NCI-H510A treated with DMSO at 0.1 percent for 48 hours (cell line): ENCODE data around the gene VEPH1.

Experiments used
- DNase-seq: peaks from one replicate; lab custom pipeline; 2025; lab: John Stamatoyannopoulos, UW

Gene VEPH1

DNA sequence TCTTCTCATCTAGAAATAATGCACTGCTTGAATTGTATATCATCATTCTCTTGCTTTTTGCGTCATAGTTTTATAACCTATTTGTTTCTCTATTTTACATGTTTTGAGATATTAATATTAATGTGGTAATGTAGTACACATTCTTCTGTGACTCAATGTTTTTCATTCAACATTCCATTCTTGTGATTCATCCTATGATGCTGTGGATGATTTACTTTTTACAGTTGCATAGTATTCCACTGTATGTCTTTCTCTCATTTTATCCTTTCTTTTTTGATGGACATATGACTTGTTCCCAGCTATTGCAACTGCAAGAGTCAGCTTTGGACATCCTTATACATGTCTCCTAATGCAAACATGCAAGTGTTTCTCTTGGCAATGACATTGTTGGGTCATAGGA lies 20.6 kb upstream of the VEPH1 start:
- no peak for DNase-seq

DNA sequence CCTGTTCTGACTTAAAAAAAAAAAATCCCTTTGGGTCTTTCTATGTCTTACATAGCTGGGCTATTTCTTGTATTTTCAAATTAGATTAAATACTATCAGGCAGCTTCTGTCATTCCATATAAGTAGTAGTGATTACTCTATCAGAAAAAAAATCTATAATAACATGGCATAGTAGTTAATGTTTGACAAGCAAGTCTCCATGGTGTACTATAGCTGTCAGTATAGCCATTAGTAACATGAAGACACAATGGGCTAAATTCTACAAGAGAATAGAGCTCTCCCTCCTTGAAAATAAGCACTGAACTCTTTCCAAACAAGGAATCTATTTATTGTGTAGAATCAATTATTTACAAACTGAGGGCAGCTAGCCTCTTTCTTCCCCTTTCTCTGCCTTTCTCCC lies 19.4 kb upstream of the VEPH1 start:
- DNase-seq, result no peak

DNA sequence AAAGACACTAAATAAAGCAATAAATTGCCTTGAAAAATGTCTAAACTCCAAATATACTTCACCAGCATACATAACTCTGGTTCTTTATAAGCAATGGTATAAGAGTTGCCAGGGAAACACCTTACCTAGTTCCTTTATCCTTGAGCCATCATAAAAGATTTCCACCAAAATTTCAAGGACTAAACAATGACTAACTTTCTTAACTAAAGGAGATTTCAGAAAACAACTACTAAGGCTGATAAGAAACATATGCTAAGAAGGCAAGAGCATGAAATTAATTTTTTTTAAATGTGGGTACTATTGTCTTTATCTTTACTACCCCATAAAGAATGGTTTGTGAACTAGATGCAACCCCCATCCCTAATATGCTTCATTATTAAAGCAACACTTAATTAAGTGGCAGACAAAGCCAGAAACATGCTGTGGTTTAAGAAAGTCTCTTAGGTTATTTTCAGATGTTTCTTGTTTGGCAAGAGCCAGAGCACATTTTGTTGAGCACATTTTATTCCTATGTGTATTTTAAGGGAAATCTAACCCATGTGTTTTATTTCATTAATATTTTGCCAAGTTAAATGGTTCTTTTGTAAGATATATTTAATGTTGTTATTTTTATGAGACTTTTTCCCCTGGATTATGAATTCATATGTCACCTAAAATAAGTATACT lies 17.4 kb upstream of the VEPH1 start:
- DNase-seq, result no peak

DNA sequence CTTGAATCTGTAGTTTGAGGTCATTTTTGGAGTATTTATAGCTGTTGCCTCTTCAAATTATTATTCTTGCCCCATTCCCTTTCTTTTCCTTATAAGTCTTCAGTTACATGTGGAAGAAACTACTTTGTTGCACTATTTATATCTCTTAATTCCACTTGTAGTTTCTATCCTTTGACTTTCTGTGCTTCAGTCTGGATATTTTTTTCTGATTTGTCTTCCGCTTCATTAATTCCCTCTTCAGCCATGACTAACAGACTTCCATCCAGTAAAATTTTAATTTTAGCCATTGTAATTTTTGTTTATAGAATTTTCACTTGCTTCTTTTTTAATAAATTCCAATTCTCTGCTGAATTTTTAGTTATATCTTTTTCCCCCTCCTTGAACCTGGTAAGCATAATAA lies 15.7 kb upstream of the VEPH1 start:
- no peak for DNase-seq

DNA sequence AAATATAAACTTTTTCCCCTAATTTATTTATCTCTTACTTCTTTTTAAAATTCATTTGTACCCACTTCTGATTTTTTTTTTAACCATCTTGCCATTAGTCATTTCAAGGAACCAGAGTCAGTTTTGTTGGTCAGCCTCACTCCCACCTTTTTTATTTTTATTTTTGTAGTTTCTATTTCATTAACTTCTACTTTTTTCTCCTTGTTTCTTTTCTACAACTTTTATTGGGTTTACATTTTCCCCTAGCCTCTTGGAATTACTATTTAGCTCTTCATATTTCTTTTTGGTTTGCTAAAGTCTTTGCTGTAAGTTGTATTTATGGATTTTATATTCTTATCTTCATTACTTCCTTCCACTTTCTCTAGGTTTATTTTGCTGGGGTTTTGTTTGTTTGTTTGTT lies 13.7 kb upstream of the VEPH1 start:
- no peak for DNase-seq

DNA sequence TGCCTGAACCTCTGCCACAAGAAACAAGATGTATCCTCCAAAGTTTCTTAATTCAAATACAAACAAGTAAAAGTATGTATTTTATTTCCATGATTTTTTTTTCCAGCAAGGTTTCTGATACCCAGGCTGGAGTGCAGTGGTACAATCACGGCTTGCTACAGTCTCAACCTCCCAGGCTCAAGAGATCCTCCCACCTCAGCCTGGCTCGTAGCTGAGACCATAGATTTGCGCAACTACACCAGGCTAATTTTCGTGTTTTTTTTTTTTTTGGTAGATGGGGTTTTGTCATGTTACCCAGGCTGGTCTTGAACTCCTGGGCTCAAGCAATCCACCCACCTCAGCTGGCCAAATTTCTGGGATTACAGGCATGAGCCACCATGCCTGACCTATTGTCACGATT lies 12.2 kb upstream of the VEPH1 start:
- no peak for DNase-seq

DNA sequence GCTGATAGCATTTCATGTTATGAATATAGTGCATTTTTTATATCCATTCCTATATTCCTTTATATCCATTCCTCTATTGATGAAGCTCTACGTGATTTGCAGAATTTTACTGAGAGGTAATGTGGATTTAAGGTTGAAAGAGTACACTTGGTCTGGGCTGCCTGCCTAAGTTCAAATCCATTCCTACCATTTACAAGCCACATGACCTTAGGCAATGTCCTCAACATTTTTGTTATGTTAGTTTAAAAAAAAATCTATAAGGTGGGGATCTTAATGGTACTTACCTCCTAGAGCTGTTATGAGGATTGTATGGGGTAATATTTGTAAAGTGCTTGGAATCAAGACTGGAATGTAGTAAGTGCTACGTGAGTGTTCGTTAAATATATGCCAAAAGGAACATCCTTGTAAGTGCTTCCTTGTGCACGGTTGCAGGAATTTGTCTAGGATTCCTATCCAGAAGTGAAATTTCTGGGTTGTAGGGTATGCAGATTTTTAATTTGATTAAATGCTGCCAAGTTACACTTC lies 11.2 kb upstream of the VEPH1 start:
- no peak for DNase-seq

DNA sequence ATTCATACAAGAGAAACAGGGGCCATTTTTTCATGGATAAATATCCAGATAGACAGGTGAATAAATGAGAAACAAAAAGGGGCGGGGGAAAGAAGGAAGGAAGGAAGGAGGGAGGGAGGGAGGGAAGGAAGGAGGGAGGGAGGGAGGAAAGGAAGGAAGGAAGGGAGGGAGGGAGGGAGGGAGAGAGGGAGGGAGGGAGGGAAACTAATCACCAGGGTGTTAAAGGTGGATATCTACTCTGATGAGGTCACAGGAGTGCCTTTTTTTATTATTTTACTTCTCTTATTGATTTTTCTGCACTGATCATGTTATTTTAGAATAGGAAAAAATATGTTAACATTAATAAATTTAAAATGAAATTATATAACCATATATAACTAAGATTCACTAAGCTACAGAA lies 10.4 kb upstream of the VEPH1 start:
- DNase-seq, result no peak

DNA sequence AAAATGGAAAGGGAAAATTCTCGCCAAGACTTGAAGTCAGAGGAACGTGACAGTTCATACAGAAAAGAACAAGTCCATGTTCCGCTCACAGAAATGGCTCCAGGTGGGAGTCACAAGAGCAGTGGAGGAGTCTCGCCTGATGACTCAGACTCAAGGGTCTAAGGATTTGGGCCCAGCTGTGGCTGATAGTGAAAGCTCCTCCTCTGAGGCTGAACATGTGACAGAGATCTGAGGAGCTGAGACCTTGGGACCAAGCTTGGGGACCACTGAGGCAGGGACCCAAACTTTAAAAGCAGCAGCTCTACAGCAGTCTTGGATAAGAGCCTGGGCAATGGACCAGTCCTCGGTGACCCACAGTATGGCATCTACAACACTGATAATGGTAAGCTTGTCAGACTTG lies 9.3 kb upstream of the VEPH1 start:
- no peak for DNase-seq

DNA sequence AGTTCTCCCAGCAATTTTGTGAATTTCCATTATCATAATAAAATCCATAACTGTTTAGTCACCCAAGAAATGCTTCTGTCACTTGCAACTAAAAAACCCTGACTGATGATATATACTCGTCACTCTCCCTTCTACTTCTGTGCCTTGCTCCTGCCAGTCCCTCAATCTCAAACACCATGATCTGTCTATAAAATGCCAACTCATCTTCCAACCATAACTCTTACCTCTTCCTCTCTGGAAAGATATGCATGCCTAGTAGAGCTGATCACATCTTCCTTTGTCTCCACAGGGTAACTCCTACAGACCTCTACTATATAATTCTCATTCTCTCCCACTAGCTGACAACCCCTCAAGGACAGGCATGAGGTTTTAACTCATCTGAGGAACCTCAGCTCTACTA lies 5.2 kb upstream of the VEPH1 start:
- no peak for DNase-seq

DNA sequence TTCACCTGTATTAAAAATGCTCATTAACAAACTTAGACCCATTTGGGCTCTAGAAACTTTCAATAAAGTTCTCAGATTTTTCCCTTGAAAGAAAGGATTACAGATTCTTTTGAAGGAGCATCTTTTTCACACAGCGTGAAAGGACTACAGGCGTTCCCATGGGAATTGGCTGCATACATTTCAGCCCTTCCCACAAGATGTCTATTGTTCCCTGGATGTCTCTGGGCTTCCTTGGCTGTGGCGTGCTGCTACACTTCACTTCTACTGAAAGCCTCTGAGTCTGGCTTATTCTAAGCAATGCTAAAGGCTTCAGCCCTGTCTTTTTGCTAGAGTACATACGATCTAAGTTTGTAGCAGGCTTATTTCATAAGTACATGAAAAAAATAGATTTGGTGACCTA lies 1.4 kb downstream of the VEPH1 start:
- no peak for DNase-seq

DNA sequence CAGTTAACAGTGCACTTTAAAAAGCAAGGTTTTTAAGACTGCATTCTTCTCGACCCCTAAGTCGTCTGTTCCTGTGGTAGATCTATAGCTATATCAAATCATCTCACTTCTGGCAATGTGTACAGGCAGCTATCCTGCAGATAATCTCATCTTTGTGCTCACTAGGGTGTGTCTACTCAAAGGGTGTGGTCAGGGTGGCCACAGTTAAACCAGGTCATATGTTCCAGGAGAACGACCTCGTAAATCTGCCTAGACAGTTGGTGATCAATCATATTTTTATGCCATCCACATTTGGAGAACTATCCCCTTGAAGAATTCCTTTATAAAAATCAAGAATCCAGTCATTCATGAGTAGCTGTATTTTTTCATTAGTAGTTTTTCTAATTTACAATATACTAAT lies 3.0 kb downstream of the VEPH1 start:
- no peak for DNase-seq

DNA sequence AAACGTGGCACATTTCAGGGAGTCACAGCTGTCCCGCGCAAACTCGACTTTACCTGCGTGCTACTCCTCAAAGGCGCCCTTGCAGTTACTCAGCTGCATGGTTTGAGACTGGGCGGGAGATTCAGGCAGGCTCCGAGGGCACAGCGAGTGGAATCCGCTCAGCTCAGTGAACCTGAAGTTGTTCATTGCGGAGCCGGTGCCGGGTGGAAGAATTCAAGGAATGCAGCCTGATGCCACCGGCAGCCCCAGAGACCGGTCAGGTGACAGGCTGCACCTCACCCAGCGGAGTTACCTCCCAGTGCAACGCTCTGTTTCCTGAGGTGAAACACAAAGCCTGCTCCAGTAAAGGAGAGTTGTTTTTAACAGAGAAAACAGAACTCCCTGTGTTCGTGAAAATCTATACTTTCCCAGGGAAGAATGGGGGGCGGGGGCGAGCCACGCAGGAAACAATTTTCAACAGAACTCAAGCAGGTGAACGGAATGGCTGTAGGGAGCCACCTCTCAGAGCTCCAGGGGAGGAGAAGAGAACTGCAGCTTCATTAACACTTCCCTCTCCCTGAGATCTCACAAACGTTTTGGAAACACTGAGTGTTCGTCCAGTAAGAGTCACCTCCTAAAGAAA lies 3.8 kb downstream of the VEPH1 start:
- peak; percentile 35 for DNase-seq

DNA sequence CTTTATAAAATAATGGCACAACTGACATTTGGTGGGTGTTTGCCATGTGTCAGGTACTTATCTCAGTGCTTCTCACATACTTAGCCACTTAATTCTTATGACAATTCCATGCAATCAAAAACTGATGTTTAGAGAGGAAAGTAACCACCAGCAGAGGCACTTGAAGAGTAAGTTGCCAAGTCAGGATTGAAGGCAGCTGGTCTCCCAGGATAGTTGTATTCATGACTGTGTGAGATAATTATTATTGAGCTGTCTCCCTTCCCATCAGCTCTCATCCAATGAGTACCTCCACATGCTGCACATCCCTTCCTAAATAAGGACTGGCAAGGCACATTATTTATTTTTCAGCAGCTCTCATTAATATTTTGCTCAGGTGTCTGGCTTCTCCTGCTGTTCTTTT lies 4.8 kb downstream of the VEPH1 start:
- DNase-seq, result no peak

DNA sequence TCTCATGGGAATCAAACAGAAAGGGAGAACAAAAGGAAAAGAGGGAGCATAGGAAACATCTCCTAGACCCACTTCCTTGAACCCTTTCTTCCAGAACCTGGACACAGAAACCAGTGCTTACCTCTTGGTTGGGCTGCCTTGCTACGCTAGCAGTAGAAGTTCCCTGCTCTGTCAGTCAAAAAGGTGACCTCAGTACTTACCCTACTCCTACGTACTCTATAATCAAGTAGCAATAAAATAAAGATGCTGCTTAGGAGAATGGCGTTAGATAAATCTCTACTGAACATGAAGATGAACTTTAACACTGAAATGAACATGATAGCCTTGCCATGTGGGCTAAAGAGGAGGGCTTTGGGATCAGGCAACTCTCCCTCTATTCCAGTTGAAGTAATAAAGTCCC lies 7.4 kb downstream of the VEPH1 start:
- no peak for DNase-seq

DNA sequence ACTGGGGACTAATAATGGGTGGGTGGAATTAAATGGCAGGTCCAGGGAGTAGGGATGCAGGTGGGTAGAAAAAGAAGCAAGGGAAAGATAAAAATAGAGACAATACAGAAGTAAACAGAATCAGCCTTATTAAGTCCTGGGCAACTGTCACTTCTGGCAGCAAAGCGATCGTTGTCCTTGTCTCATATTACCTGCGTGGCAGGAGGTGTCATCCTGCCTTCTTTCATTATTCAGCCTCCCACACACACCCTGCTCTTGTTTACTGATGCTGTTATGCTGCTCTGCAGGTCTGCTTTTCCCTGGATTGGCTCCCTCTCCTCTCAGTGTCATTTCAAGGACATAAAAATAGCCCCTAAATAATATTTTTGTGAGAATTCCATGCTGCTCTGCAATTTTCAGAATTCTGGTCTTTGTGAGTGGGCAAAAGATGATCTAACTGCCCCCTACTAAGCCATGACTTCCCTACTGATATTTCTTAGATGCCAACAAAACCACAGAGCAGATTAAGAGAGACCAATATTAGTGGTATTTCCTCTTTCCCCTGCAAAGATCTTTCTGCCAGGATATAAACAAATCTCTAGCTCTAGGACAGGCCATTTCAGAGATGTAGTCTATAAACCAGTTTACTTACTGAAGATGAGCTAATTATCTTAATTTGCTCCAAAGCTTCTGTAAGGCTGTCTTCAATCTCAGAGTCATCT lies 8.5 kb downstream of the VEPH1 start:
- peak; percentile 74 for DNase-seq

DNA sequence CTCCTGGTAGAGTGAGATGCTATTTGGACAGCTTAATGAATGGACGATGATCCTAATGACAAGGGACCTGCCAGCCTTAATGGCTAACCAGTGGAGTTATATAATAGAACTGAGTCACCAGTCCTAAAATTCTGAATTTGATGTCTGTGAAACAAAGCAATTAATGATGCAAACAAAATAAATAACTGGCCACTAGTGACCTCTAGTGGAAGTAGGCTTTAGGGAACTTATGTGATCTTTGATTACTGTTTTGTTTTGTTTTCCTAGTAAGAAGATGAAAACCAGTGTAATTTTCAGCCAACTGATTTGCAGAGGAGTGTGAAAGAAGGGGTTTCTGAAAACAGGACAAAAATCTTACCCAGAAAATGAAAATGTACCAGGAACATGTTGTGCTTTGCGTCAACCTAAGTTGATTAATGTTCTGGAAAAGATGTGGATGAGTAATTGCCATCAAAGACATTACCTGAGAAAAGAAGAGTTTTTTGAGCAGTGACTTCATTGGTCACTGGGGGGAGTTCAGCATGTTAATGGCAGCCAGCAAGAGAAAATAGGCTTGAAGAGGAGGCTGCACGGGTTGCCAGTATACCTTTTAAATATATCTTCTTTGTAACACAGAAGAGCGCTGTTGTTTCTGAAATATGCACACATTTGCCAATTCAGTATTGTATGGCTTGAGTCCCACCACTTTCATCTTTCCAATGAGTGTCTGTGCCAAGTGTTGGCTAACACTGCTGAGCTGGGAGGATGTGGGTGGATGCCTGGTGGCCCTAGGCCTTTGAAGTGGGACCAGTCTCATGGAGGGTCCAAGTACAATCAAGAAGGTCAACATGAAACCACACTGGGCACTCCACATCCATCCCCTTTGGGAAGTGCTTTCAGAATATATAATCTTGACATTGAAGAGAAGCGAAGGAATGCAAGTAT lies 9.3 kb downstream of the VEPH1 start:
- DNase-seq, result peak; percentile 31

DNA sequence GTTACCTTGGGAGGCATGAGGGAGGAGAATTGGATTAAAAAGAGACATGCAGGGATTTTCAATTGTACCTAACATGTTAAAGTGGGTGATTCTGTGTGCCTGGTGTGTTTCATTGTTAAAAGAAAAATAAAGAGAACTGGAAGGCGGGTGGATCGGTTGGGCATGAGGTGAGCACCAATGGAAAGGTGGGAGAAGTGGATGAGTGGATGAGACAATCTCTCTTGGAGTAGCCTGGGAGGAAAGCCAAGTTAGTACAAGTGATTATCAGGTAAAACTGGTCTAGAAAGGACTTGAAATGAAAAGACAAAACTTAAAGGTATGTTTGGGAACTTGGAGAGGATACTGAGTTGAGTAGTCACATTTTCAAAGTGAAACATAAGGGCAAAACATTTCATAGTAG lies 12.1 kb downstream of the VEPH1 start:
- peak; percentile 36 for DNase-seq

DNA sequence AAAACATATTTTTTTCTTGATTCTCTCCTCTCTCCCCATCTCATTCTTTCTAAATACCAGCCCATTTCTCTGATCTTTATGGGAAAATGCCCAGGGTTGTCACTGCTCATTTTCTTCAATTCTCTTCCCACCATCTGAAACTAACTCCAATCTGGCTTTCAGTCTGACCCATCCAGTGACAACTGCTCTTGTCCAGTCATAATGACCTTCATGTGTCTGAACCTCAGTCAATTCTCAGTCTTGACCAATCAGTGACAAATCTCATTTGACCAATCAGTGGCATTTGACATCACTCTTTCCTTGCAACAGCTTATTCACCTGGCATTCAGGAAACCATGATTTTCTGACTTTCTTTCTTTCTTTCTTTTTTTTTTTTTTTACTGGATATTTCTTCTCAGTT lies 15.1 kb downstream of the VEPH1 start:
- no peak for DNase-seq

DNA sequence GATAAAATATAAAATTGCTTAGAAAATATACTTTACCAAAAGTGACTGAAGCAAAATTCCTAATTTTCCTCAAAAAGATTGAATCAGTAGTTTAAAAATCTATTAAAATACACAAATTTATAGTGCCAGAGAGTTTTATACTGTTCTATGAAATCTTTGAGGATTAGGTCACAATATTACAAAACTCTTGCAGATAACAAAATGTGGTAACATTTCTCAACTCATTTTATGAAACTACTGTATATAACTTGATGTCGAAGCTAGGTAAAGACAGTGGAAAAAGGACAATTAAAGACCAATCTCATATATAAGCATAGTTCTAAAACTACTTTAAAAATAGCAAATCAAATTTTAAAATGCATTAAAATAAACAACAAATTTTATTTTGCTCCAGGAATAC lies 15.9 kb downstream of the VEPH1 start:
- DNase-seq, result no peak

DNA sequence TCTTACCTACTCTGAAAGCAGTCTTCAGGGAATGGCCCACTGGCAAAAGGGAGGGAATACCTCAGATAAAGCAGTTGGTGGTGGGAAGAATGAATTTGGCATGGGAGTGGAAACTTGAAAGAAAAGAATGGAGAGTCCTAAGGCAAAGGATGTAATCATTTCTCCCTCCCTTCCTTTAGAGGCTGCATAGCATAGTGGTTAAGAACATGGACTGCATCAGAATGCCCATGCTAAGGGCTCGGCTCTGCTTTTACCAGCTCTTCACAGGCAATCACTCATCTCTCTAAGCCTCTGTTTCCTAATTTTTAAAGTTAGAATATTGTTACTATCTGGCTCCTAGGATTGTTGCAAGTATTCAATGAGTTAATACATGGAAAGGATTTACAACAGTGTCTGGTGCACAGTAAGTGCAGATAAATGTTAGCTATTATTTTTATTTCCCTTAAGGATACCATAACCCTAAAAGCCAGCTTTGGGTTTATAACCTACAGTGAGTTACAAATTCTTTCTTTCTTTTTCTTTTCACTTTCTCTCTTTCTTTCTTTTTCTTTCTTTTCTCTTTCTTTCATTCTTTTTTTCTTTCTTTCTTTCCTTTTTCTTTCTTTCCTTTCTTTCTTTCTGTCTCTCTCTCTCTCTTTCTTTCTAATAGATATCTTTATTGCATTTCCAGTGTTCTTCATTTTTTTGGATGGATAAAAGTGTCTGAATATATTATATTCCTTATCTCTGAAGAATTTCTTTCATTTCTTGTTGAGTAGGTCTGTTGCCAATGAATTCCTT lies 23.6 kb downstream of the VEPH1 start:
- no peak for DNase-seq

DNA sequence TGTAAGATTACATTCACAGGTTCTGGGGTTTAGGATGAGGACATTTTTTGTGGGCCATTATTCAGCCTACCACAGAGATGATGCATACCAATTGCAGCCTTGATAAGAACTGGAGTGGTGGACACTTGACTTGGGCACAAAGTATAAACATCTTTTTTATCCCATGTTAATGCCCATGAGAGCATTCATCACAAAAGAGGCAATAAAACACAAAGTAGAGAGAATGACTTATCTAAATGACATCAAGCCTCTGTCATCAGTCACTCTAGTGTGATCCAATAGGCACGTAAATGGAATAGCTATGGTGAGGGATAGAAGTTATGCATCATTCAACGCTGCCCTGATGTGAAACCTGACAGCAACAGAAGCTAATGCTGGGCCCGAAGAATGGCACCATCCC lies 25.8 kb downstream of the VEPH1 start:
- no peak for DNase-seq
